IPS DF 19.7 (cell line): ENCODE results near the gene TMEM41B.

Source experiments
- DNase-seq: peaks from one replicate; pipeline ENCODE4 v3.0.0-alpha.2; 2013; ENCODE audit warnings: low read depth, low spot score

Gene TMEM41B

DNA sequence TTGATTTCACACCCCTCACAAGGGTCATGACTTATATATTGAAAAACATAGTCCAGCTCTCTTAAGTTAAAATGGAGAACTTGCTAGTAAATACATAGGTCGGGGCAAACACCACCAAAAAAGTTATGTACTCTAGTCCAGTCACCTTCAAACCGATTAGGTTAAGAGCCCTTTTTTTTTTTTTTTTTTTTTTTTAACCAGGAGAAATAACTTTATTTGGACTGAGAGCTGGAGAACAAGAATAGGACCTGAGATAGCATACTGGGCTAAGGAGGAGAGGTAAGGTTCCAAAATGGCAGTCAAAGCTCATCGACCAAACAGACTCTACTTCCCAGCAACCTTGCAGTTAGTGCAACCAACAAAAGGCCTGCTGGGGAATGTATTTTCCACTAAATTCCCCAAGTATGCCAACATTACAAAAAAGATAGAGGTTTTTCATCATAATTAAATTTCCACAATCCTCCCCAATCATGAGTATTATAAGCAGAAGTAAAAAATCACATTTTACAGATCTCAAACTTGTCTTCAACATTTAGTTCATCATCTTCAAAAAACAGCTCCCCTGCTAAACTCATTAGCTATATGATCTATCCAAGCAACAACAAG lies 3.8 kb downstream of the TMEM41B start:
- DNase-seq = no peak

DNA sequence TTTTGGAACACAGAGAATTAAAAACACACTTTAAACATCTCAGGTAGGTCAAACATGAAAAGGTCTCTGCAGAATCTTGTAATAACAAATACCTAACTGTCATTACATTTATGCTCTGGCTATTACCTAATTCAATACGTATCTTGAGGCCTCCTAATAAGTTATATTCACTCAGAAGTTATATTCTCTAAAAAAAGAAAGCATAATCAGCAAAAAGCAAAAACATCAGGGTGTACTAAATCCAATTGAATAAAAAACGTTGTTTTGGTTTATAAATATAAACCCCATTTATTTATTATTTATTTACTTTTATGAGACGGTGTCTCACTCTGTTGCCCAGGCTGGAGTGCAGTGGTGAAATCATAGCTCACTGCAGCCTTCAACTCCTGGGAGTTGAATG lies 10.2 kb downstream of the TMEM41B start:
- DNase-seq = no peak

DNA sequence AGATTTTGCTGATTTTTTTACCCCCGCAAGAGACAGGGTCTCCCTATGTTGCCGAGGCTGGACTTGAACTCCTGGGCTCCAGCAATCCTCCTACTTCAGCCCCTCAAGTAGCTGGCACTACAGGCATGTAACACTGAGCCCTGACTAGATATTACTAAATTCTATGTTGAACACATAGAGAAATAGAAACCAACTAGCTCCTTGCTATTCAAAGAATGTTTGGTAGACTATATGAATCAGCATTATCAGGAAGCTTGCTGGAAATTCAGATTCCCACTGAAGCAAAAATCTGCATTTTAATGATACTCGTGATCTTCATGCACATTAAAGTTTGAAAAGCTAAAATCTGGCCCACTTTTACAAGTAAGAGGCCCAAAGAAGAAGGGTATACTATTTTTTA lies 11.9 kb downstream of the TMEM41B start:
- DNase-seq = no peak

DNA sequence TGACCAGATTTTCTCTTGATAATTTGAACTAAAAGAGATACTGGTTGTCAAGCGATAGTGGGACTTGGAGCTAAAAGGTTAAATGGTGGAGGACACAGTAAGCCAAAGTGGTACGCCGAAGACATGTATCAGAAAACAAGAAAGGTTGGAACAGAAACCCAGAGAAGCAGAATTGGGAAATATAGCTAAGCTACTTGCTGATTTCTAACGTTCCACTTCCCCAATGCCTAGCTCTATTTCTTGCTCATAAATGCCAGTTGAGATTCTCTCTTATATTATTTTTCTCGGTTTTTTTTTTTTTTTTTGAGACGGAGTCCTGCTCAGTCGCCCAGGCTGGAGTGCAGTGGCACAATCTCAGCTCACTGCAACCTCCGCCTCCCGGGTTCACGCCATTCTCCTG lies 12.7 kb downstream of the TMEM41B start:
- DNase-seq = no peak

DNA sequence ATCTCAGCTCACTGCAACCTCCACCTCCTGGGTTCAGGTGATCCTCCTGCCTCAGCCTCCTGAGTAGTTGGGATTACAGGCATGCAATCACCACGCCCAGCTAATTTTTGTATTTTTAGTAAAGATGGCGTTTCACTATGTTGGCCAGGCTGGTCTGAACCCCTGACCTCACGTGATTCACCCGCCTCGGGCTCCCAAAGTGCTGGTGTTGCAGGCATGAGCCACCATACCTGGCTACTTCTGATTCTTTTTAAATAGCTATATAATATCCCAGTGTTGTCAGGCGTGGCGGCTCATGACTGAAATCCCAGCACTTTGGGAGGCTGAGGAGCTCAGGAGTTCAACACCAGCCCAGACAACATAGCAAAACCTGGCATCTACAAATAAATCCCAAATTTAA lies 20.7 kb downstream of the TMEM41B start:
- no peak for DNase-seq

DNA sequence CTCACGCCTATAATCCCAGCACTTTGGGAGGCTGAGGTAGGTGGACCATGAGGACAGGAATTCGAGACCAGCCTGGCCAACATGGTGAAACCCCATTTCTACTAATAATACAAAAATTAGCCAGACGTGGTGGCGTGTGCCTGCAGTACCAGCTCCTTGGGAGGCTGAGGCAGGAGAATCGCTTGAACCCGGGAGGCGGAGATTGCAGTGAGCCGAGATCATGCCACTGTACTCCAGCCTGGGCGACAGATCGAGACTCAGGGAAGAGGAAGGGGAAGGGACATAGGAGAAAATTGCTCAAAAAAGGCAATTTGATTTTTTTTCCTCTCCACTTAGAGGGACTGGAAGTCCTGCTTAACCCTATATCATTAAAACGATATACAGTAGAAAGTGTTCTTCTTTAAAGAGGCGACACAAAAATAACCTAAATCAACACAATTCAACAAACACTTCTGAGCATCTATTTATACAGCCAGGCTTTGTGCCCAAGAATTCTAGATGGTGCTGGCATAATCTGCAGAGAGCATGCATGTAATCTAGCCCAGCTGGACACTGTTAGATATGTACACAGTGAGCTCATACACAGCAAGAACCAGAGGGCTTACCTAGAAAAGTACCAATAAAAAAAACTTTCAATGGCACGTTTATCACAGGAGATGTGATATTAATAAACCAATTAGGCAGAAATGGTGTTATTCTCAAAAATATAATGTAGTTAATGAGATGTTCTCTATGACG lies 28.4 kb downstream of the TMEM41B start:
- DNase-seq = no peak

DNA sequence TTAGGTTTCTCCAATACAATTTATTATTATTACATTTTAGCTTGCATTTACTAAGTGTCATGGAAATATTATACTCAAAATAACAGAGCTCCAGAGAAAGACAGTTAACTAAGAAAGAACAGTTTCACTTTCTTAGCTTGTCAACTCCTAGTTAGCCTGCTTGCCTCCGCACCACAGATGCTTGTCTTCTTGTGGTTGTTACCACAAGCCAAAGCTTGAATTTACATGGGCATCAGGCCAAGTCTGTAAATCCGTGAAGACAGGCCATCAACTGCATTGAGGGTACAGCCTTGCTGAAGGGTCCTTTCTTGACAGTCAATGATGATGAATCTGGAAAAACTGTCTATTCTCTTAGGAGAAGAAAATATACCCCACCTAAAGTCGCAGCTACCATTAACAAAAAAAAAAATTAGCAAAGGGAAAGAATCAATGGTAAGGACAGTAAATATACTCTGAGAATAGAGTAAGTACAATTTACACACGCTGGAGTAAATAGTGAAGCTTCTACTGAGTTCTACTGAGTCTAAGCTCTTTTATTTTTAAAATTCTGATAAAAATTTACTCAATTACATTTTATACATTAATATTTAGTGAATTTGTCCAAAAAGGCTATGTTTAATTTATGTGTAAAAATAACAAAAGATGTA lies 33.6 kb downstream of the TMEM41B start:
- no peak for DNase-seq

DNA sequence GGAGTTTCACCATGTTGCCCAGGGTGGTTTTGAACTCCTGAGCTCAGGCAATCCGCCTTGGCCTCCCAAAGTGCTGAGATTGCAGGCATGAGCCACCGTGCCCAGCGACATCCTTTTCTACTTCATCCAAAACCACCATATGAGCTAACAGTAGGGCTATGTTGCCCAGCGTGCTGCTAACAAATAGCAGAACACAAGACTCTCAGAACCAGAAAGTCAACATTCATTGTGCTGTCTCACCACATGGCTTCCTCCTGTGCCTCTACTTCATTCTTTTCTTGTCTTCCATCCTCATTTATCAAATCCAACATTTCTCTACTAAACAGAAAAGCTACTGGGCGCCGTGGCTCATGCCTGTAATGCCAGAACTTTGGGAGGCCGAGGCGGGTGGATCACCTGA lies 37.2 kb downstream of the TMEM41B start:
- no peak for DNase-seq

DNA sequence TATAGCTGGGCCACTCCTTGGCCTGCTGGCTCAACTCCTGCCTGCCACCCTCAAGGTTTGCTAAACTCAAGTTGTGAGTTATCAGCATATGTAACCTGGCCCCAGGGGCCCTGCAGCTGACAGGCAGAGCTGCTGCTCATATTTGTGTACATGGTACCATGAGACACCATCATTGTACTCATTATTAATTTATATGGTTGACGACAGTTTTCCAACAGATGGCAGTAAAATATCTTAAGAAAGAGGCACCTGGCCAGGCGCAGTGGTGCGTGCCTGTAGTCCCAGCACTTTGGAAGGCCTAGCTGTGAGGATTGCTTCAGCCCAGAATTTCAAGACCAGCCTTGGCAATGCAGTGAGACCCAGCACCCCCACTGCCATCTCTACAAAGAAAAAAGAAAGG lies 37.8 kb downstream of the TMEM41B start:
- DNase-seq = no peak

DNA sequence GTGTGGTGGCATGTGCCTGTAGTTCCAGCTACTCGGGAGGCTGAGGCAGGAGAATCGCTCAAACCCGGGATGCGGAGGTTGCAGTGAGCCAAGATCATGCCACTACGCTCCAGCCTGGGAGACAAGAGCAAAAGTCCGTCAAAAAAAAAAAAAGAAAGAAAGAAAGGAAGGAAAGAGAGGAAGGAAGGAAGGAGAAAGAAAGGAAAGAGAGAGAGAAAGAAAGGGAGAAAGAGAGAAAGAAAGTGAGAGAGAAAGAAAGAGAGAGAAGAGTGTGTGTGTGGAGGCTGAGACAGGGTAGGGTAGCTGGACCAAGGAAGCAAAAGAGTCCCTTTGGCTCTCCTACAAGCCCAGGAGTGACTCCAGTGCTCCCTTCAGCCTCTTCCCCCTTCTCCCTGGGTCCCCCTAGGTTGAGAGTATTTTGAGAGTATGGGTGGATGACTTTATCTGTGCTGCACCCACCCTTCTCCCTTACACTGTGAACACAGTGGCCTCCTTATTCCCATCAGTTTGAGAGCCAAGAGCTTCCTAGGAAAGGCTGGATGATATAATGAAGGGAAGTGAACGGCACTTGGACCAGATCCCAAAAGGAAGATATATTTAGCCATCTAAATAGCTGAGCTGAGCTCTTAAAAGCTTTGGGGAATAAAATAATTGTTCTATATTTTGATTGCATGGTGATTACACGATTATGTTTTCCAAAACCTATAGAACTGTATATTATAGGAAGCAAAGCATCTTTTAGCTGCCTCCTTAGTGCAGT lies 39.7 kb downstream of the TMEM41B start:
- no peak for DNase-seq

DNA sequence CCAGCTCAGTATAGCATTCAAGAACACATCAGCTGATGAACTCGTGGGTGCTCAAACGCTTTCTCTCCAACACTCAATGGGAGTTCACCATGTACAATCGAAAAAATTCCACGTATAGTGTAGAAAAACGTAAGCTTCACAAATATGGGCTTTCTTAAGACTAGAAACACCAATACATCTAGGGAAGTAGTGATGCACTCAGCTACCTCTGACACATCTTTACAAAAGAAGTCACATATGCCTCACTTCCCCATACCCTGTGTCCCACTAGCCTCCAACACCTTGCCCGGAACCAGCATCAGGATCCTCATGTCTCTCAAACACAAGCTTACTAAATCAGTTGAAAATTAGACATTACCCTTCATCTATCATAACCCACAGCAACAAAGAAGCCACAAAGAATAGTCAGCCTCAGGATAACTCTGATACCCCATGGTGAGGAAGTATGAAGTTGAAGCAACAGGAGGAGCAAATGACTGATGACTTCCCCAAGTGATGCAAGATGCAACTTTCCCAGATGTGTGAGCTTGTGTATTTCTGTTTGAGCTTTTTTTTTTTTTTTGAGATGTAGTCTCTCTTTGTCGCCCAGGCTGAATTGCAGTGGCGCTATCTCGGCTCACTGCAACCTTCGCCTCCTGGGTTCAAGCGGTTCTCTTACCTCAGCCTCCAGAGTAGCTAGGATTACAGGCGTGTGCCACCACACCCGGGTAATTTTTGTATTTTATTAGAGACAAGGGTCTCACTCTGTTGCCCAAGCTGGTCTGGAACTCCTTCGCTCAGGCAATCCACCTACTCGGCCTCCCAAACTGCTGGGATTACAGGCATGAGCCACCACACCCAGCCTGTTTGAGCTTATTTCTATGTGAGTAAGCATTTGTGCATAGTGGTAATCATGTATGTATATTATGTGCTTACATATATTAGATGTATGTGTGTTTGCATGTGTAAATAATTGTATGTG lies 40.7 kb downstream of the TMEM41B start:
- DNase-seq = no peak

DNA sequence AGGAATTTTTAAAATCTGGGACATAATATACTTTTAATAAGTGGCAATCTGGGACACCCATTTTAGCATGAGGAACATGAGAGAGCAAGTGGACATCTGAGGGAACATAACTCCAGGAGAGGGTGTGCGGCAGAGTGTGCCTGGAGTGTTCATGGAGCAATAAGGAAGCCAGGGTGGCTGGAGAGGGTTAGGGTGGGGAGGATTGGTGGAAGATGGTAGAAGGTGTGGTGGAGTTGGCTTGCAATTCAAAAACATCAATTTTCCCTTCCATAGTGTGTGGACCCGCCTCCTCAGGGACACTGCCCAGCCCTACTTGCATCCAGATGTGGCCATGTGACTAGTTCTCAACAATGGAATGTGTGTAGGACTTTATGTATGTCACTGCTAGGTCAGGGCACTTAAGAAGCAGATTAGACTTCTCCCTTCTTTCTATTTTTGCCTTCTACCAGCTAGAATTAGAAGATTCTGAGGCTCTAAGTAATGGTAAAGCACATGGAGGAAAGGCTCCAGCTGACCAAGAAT lies 44.8 kb downstream of the TMEM41B start:
- no peak for DNase-seq

DNA sequence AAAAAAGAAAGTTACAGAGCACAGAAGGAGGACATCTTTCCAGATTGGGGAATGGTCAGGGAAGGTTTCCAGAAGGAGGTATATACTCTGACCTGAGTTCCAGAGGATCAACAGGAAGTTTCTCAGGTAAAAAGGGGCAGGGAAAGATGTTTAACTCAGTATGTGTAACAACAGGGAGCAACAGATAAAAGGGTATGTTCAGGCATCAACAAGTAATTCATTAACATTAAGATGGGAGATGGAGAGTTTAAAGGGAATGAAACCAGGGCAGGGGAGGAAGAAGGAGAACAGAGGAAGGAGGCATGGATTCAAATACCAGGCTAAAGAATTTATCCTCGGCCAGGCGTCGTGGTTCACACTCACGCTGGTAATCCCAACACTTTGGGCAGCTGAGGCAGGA lies 46.7 kb downstream of the TMEM41B start:
- no peak for DNase-seq

DNA sequence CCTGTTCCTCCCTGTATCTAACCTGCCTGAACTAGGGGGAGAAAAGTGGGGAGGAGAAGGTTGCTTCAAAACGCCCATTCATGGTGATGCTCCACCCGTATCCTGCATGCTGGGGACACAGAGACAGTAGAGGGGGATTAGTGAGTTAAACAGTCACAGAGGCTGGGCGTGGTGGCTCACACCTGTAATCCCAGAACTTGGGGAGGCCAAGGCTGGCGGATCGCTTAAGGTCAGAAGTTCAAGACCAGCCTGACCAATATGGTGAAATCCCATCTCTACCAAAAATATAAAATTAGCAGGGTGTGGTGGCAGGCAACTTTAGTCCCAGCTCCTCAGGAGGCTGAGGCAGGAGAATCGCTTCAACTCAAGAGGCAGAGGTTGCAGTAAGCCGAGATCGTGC lies 47.5 kb downstream of the TMEM41B start:
- DNase-seq = no peak

DNA sequence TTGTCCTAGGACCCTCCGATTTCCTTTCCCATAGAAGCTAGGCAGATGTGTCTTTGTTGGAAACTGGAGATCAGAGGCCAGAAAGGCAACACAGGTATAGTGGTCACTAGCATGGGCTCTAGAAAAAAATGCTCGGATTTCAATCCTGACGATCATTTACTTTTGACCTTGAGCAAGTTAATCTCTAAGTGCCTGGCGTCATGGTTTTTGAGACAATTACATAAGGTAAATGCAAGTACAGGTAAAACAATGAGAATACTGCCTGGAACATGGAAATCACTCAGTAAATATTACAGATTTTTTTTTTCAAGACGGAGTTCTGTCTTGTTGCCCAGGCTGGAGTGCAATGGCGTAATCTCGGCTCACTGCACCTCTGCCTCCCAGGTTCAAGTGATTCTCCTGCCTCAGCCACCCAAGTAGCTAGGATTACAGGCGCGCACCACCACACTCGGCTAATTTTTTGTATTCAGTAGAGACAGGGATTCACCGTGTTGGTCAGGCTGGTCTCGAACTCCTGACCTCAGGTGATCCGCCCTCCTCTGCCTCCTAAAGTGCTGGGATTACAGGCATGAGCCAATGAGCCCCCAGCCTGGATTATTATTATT lies 48.2 kb downstream of the TMEM41B start:
- DNase-seq = no peak

DNA sequence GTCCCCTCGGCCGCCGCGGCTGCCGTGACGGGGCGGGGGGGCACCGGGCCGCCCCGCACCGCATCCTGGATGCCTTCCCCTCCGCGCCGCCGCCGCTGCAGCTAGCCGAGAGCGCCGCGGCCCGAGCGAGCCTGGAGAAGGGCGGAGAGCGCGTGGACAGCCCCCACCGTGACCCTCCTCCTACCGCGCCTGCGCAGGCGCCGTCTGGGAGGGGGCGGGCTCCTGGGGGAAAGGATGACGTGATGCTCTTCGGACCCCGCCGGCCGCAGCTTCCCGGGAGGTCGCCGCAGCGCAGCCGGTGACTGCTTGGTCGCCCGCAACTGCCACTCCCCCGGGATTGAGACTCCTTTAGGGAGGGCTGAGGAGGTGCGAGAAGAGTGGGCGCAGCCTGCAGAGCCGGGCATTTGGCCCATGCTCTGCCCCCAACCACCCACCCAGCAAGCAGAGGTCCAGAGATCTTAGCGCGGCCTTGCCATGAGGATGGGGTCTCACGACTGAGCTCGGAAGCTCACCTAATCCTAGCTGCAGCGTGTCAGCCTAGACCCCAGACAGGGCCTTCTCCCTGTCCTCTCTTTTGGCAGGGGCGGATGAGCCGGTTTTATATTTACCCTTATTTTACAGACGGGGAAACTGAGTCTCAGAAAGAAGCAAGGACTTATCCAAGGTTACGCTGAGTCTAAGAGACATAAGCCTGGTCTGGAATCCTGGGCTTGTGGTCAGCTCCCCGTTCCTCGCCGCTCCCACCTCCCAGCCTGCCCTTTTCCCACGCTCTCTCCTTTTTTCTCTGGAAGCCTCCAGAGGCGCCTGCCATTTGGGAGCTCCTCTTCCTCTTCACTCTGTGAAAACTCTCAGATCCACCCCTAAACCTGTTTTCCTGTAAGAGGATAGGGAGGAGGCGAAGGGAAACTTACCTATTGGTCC lies 48.9 kb downstream of the TMEM41B start, which contains the start of gene DENND5A:
TSS of gene DENND5A (minus strand) at position 140 of the 921 bp plus-strand sequence. CDS start 281 bp downstream, outside the sequence.
- DNase-seq = no peak

DNA sequence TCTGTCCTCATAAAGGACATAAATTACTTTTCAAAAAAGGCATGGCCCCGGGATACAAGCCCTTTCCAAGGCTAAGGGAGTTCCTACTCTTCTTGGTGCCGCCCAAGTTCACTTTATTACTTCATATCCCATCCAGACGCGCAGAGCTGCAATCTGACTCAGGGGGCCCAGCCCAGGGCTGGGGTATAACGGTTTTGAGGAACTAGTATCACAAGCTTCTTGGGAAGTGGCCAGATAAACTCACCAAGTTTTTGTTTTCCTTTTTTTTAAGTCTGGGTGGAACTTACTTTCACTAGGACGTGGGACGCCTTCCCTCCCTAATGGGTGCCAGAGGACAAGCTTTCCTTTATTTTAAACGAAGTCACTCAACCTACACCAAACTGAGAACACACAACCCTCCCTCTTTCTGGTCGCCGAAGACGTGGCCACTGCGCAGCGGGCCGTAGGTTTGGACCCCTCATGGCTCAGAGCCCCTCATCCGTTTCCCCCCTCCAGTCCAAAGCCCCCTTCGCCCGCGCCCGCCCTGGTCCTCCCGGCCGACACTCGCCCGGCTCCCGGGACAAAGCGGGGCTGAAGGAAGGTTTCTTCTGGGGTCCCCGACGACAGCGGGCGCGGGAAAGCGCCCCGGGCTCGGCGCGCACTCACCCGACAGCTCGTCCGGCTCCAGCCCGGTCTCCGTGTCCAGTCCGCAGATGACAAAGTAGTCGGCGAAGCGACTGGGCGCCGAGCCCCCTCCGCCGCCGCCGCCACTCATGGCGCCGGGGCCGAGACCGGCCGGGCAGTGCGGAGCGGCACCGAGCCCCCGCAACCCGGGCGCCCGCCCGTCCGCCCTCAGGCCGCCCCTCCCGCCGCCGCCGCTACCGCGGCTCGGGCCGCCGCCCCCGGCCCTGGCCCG lies 49.8 kb downstream of the TMEM41B start:
- no peak for DNase-seq

DNA sequence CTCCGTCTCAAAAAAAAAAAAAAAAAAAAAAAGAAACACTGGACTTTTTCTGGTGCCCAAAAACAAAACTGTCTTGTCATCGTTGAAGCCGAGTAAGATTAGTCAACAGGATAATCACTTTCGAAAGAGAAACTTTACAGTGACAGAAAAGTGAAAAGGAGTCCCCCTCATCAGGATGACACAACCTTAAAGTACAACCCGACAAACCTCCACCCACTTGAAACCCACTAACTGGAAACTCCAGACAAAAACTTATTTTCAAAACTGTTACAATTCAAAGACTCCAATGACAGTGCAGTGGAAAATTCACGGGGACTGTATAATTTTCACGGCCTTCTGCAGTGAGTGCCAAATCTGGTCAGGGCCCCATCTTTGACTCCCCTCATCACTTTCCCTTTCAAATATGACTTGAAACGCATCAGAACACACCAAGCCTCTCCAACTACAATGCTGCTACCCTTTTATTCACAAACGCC lies 50.5 kb downstream of the TMEM41B start:
- no peak for DNase-seq
